ENCODE results near the gene DNAH3. TPM values are rescaled to one million over a fixed set of nuclear protein-coding genes. Genes with fewer than 3 reads are reported as not detected.
"Not testable (repeated sequence)": the region's sequence is repeated elsewhere in the genome, so short reads cannot be mapped to it uniquely, and the experiment has no call there.

Gene DNAH3
- total RNA-seq, 1 experiment from 2014 or later: 0.70 TPM

- no peaks in the 10 kb centered on the region for H3K36me3 ChIP-seq (ENCODE audit: low read depth)
- no peaks in the 10 kb centered on the region; the same call in 1 of the 2 replicates for H3K9me3 ChIP-seq (ENCODE audit: insufficient read depth, low read depth)
- intact Hi-C loops (cut with micrococcal nuclease; ENCODE audit: unreplicated experiment): no loop called here
- no peak overlapping the region for H3K27ac ChIP-seq
- no peak for TF ChIP-seq CTCF (conservative IDR thresholded peaks at IDR 0.05)
- no peak for TF ChIP-seq EZH2 (IDR thresholded peaks at IDR 0.05; ENCODE audit: low read depth)
- no peaks in the 10 kb centered on the region for H4K20me1 ChIP-seq (ENCODE audit: insufficient read depth)
- POLR2A ChIA-PET (ENCODE audit: unreplicated experiment): no interaction called here
- no peak overlapping the region for H3K4me3 ChIP-seq
- no peaks in the 10 kb centered on the region for H3K9me2 ChIP-seq (ENCODE audit: insufficient read depth)
- H2AFZ ChIP-seq: no peak overlapping the region
- no peaks in the 10 kb centered on the region for H3F3A ChIP-seq (ENCODE audit: insufficient read depth, low read depth)
- no peak overlapping the region for H3K4me2 ChIP-seq
- DNase-seq: no peak
- no peaks in the 10 kb centered on the region for H3K4me1 ChIP-seq (replicated peaks; ENCODE audit: insufficient read depth)
- no peaks in the 10 kb centered on the region for H3K79me2 ChIP-seq (ENCODE audit: low read depth)
- CTCF ChIA-PET: no interaction called here
- no TSS peak for BruUV-seq (replicated peaks)
- H3K27me3 ChIP-seq (ENCODE audit: insufficient read depth, low read depth): no peaks in the 10 kb centered on the region
These were observed 53.5 kb downstream of the DNAH3 start for GRCh38 chr16:21097151-21097550.

- intact Hi-C loops (cut with micrococcal nuclease; ENCODE audit: unreplicated experiment); POLR2A ChIA-PET (ENCODE audit: unreplicated experiment): not testable (repeated sequence)
These were observed 55.9 kb downstream of the DNAH3 start for GRCh38 chr16:21094719-21095118.

GRCh38 chr16:21092951-21093350, 57.7 kb downstream of the DNAH3 start:
- POLR2A ChIA-PET (ENCODE audit: unreplicated experiment): no interaction called here
- no TSS peak for BruUV-seq (replicated peaks)

More at GRCh38 chr16:21094719-21095118, 55.9 kb downstream of the DNAH3 start:
- H3F3A ChIP-seq (ENCODE audit: insufficient read depth, low read depth); H2AFZ ChIP-seq; H3K4me2 ChIP-seq; H3K4me3 ChIP-seq; H3K9me3 ChIP-seq (ENCODE audit: insufficient read depth, low read depth); DNase-seq; H3K36me3 ChIP-seq (ENCODE audit: low read depth); CTCF ChIA-PET; H3K27me3 ChIP-seq (ENCODE audit: insufficient read depth, low read depth); H3K27ac ChIP-seq; H3K9me2 ChIP-seq (ENCODE audit: insufficient read depth); H4K20me1 ChIP-seq (ENCODE audit: insufficient read depth); H3K79me2 ChIP-seq (ENCODE audit: low read depth); BruUV-seq (replicated peaks); H3K4me1 ChIP-seq (replicated peaks; ENCODE audit: insufficient read depth): not testable (repeated sequence)

More at GRCh38 chr16:21092951-21093350, 57.7 kb downstream of the DNAH3 start:
- no peaks in the 10 kb centered on the region for H3K27me3 ChIP-seq (ENCODE audit: insufficient read depth, low read depth)
- no peaks in the 10 kb centered on the region; the same call in 1 of the 2 replicates for H3K9me3 ChIP-seq (ENCODE audit: insufficient read depth, low read depth)
- no peak for DNase-seq
- H3K27ac ChIP-seq: no peak overlapping the region
- no peaks in the 10 kb centered on the region for H3K36me3 ChIP-seq (ENCODE audit: low read depth)
- intact Hi-C loops (cut with micrococcal nuclease; ENCODE audit: unreplicated experiment): no loop called here
- no peaks in the 10 kb centered on the region for H3K9me2 ChIP-seq (ENCODE audit: insufficient read depth)
- H4K20me1 ChIP-seq (ENCODE audit: insufficient read depth): no peaks in the 10 kb centered on the region
- CTCF ChIA-PET: no interaction called here
- H3K79me2 ChIP-seq (ENCODE audit: low read depth): no peaks in the 10 kb centered on the region
- H3K4me3 ChIP-seq: no peak overlapping the region
- no peaks in the 10 kb centered on the region for H3K4me1 ChIP-seq (replicated peaks; ENCODE audit: insufficient read depth)
- H2AFZ ChIP-seq: no peak overlapping the region
- no peaks in the 10 kb centered on the region for H3F3A ChIP-seq (ENCODE audit: insufficient read depth, low read depth)
- no peak overlapping the region for H3K4me2 ChIP-seq
- TF ChIP-seq CTCF (conservative IDR thresholded peaks at IDR 0.05): no peak
- no peak for TF ChIP-seq EZH2 (IDR thresholded peaks at IDR 0.05; ENCODE audit: low read depth)

All from PC-9 (cell line).